HCT116 (cell line): ENCODE data around the gene SLC22A15. TPM values are rescaled to one million over a fixed set of nuclear protein-coding genes. Genes with fewer than 3 reads are reported as not detected.

Experiments
- ATAC-seq: fragments of 200-7000 bp; cut with Tn5 transposase; 2 replicates; pipeline ENCODE4 v1.9.1; 2020; ENCODE audit warnings: mild to moderate bottlenecking, moderate library complexity
- BruUV-seq: library from RNA; stranded (reverse); fragments of 400-500 nt; replicated peaks from 2 replicates; lab custom pipeline; 2021; lab: Mats Ljungman, UMichigan
- CTCF ChIA-PET: fragments of 300-600 bp; sonication (Branson Sonifier 250); formaldehyde crosslinking; loops from one replicate; lab custom pipeline; 2021; ENCODE audit warnings: antibody characterized with exemption; lab: Charles Lee
- POLR2A ChIA-PET: fragments of 300-600, 350-600 bp; sonication (Branson Sonifier 250); formaldehyde crosslinking; loops from one replicate; lab custom pipeline; 2021; ENCODE audit warnings: antibody characterized with exemption; lab: Charles Lee
- RAD21 ChIA-PET, 2 experiments: fragments of 300-600 bp; sonication (Branson Sonifier 250); formaldehyde crosslinking; loops; one replicate each; lab custom pipeline; 2023; ENCODE audit warnings: low total read pairs in 2 of 2; ENCODE audit not compliant: uncharacterized antibody in 2 of 2, unreplicated experiment in 2 of 2, low non-redundant PET in 1 of 2; lab: Charles Lee
- DNase-seq: peaks from one replicate; pipeline ENCODE4 v3.0.0-alpha.2; 2010; ENCODE audit warnings: low read depth, low spot score
- H2AFZ ChIP-seq: fragments of 200-600 bp; shearing (Covaris generic), sonication (generic); 2 replicates; pipeline ENCODE4 v1.6.1; 2017; ENCODE audit warnings: low read depth, mixed run types, mixed read lengths, antibody characterized with exemption, low read length; ENCODE audit not compliant: poor library complexity, severe bottlenecking
- H3K27ac ChIP-seq: 2 replicates; pipeline ENCODE4 v1.5.1; 2012; ENCODE audit warnings: low read depth, low read length
- H3K27me3 ChIP-seq: fragments of 200-600 bp; sonication (generic); 2 replicates; pipeline ENCODE4 v1.6.1; 2016; ENCODE audit warnings: mixed run types, low read length, mixed read lengths; ENCODE audit not compliant: insufficient read depth
- H3K36me3 ChIP-seq, 2 experiments: fragments of 200-500 bp in 1 of 2; fragments of 200-600 bp in 1 of 2; sonication (Bioruptor generic) in 1 of 2; sonication (generic) in 1 of 2; 2 replicates each; pipeline versions ENCODE4 v1.5.1 to v1.6.1; 2014 to 2016; ENCODE audit warnings: low read length in 2 of 2, inconsistent platforms in 1 of 2, mixed read lengths in 1 of 2, mixed run types in 1 of 2; ENCODE audit not compliant: insufficient read depth in 2 of 2, control insufficient read depth in 1 of 2
- H3K4me1 ChIP-seq, 2 experiments: fragments of 200-600 bp in 1 of 2; sonication (generic) in 1 of 2; 2 replicates each; pipeline versions ENCODE4 v1.5.1 to v1.6.1; 2012 to 2017; ENCODE audit warnings: low read length in 2 of 2, inconsistent platforms in 1 of 2, mild to moderate bottlenecking in 1 of 2, mixed read lengths in 1 of 2, mixed run types in 1 of 2, moderate library complexity in 1 of 2; ENCODE audit not compliant: insufficient read depth in 2 of 2, control insufficient read depth in 1 of 2
- H3K4me2 ChIP-seq: fragments of 200-600 bp; sonication (generic); 2 replicates; pipeline ENCODE4 v1.6.1; 2017; ENCODE audit warnings: mixed run types, low read length, mixed read lengths
- H3K4me3 ChIP-seq, 2 experiments: fragments of 200-600 bp in 1 of 2; sonication (generic) in 1 of 2; replicated peaks in 1 of 2; 2 replicates each; pipeline ENCODE4 v1.5.1; 2011 to 2016; ENCODE audit warnings: low read length in 2 of 2, control low read depth in 1 of 2, low read depth in 1 of 2, mild to moderate bottlenecking in 1 of 2, mixed read lengths in 1 of 2, mixed run types in 1 of 2
- H3K79me2 ChIP-seq: fragments of 200-600 bp; sonication (generic); 2 replicates; pipeline ENCODE4 v1.6.1; 2017; ENCODE audit warnings: mild to moderate bottlenecking, mixed run types, low read length, moderate library complexity, mixed read lengths; ENCODE audit not compliant: insufficient read depth
- H3K9ac ChIP-seq: fragments of 200-600 bp; sonication (generic); 2 replicates; pipeline ENCODE4 v1.6.1; 2016; ENCODE audit warnings: low read length, mixed read lengths
- H3K9me2 ChIP-seq: fragments of 200-600 bp; sonication (generic), shearing (Covaris generic); 2 replicates; pipeline ENCODE4 v1.6.1; 2017; ENCODE audit warnings: mixed run types, mild to moderate bottlenecking, moderate library complexity; ENCODE audit not compliant: insufficient read depth
- H3K9me3 ChIP-seq, 2 experiments: fragments of 200-500 bp in 1 of 2; fragments of 200-600 bp in 1 of 2; sonication (Bioruptor generic) in 1 of 2; sonication (generic) in 1 of 2; 2 replicates each; pipeline ENCODE4 v1.6.1; 2014 to 2017; ENCODE audit warnings: low read length in 2 of 2, mixed read lengths in 2 of 2, inconsistent platforms in 1 of 2, low read depth in 1 of 2, mild to moderate bottlenecking in 1 of 2, mixed run types in 1 of 2, moderate library complexity in 1 of 2; ENCODE audit not compliant: control insufficient read depth in 1 of 2, insufficient read depth in 1 of 2
- H4K20me1 ChIP-seq: fragments of 200-600 bp; sonication (generic), shearing (Covaris generic); 2 replicates; pipeline ENCODE4 v1.6.1; 2017; ENCODE audit warnings: mixed run types, mild to moderate bottlenecking, moderate library complexity; ENCODE audit not compliant: insufficient read depth
- ATF3 ChIP-seq: IDR thresholded peaks from 2 replicates; pipeline ENCODE4 v1.6.1; 2012
- CEBPB ChIP-seq: IDR thresholded peaks from 2 replicates; pipeline ENCODE4 v1.6.1; 2012; ENCODE audit warnings: low read depth
- CTCF ChIP-seq, 3 experiments: fragments of 200-600 bp in 1 of 3; sonication (generic) in 1 of 3; IDR thresholded peaks in 2 of 3; conservative IDR thresholded peaks in 1 of 3; 2 replicates each; pipeline ENCODE4 v1.5.1; 2012 to 2017; ENCODE audit warnings: low read depth in 2 of 3, low read length in 2 of 3, antibody characterized with exemption in 1 of 3, borderline replicate concordance in 1 of 3, control low read depth in 1 of 3, mild to moderate bottlenecking in 1 of 3, mixed read lengths in 1 of 3, mixed run types in 1 of 3, moderate library complexity in 1 of 3; ENCODE audit not compliant: insufficient read depth in 1 of 3
- EGR1 ChIP-seq: IDR thresholded peaks from 2 replicates; pipeline ENCODE4 v1.6.1; 2012; ENCODE audit warnings: low read depth
- EZH2 ChIP-seq: fragments of 200-600 bp; sonication (generic); IDR thresholded peaks from 2 replicates; pipeline ENCODE4 v1.6.1; 2017; ENCODE audit warnings: antibody characterized with exemption, mixed run types
- MAX ChIP-seq: IDR thresholded peaks from 2 replicates; pipeline ENCODE4 v1.6.1; 2012
- POLR2AphosphoS5 ChIP-seq: IDR thresholded peaks from 2 replicates; pipeline ENCODE4 v1.6.1; 2011; ENCODE audit warnings: mild to moderate bottlenecking, low read depth, low read length, moderate library complexity
- RAD21 ChIP-seq: IDR thresholded peaks from 2 replicates; pipeline ENCODE4 v1.6.1; 2012; ENCODE audit warnings: low read depth, mild to moderate bottlenecking
- SIN3A ChIP-seq: IDR thresholded peaks from 2 replicates; pipeline ENCODE4 v1.6.1; 2012; ENCODE audit warnings: low read depth
- SP1 ChIP-seq: IDR thresholded peaks from 2 replicates; pipeline ENCODE4 v1.6.1; 2012; ENCODE audit warnings: low read depth
- ZBTB33 ChIP-seq: IDR thresholded peaks from 2 replicates; pipeline ENCODE4 v1.6.1; 2011; ENCODE audit warnings: mild to moderate bottlenecking, low read length, moderate library complexity; ENCODE audit not compliant: insufficient replicate concordance; ENCODE audit errors: extremely low read depth
- intact Hi-C: fragments of 100-400 bp; cut with micrococcal nuclease; formaldehyde crosslinking; loops from 2 replicates; pipeline ENCODE4 v1.10.0; 2022
- total RNA-seq: library from RNA; stranded (reverse); gene quantifications from one replicate; pipeline ENCODE4 v1.2.1, GENCODE V29; 2021; ENCODE audit not compliant: unreplicated experiment

The SLC22A15 gene
- total RNA-seq, 1 experiment from 2014 or later, result 3.1 TPM

GRCh38 chr1:116075575-116075974, 99.3 kb downstream of the SLC22A15 start:
- Histone ChIP-seq H4K20me1 (no peaks in the 10 kb centered on the region), H3K79me2 (no peaks in the 10 kb centered on the region), H3K9ac (no peak overlapping the region), H3K27me3 (no peaks in the 10 kb centered on the region), H3K36me3 (no peaks in the 10 kb centered on the region), H3K4me2 (peak overlapping the region; percentile 33), H3K4me1 (peaks cover 8 to 18% of the 10 kb centered on the region in 2 experiments), H3K27ac (peak overlapping the region; percentile 10; the same call in 1 of the 2 replicates), H2AFZ (no peak overlapping the region), H3K9me2 (no peaks in the 10 kb centered on the region), H3K9me3 (no peaks in the 10 kb centered on the region), H3K4me3 (no peak overlapping the region)
- ChIA-PET CTCF (no interaction called here), POLR2A (no interaction called here), RAD21 (no interaction called here)
- BruUV-seq, result no TSS peak
- ATAC-seq (no peak), DNase-seq (no peak)
- intact Hi-C loops, result no loop called here
- TF ChIP-seq CTCF (IDR thresholded peaks at IDR 0.05 in 2 of 3, conservative IDR thresholded peaks at IDR 0.05 in 1 of 3; ENCODE audit: borderline replicate concordance in 1 of 3, insufficient read depth in 1 of 3, low read depth in 2 of 3, low read length in 2 of 3) (no peak), RAD21 (no peak), SIN3A (no peak), CEBPB (no peak), SP1 (no peak), ZBTB33 (no peak), EGR1 (no peak), EZH2 (no peak), ATF3 (no peak), MAX (no peak), POLR2AphosphoS5 (no peak)
